GM18951 (cell line): ENCODE results near the gene ZC3H11A.
"Not testable (repeated sequence)": the region's sequence is repeated elsewhere in the genome, so short reads cannot be mapped to it uniquely, and the experiment has no call there.

Source experiments
- POLR2A ChIP-seq: IDR thresholded peaks from 4 replicates; pipeline ENCODE4 v1.6.1; 2011; ENCODE audit warnings: mild to moderate bottlenecking; ENCODE audit not compliant: insufficient read length, insufficient read depth; ENCODE audit errors: extremely low read depth
- in situ Hi-C: fragments of 300-500 bp; cut with MboI; formaldehyde crosslinking; loops from one replicate; pipeline ENCODE4 v1.12.0; 2022; ENCODE audit warnings: low sequenced_read_pairs, mixed read lengths, inconsistent platforms; ENCODE audit not compliant: unreplicated experiment

ZC3H11A gene

GRCh38 chr1:203797948-203798655, 2.7 kb downstream of the ZC3H11A start:
- no peak for TF ChIP-seq POLR2A
- in situ Hi-C loops, result no loop called here

- in situ Hi-C loops, result no loop called here
These were observed 3.7 kb downstream of the ZC3H11A start for GRCh38 chr1:203799157-203799556.

DNA sequence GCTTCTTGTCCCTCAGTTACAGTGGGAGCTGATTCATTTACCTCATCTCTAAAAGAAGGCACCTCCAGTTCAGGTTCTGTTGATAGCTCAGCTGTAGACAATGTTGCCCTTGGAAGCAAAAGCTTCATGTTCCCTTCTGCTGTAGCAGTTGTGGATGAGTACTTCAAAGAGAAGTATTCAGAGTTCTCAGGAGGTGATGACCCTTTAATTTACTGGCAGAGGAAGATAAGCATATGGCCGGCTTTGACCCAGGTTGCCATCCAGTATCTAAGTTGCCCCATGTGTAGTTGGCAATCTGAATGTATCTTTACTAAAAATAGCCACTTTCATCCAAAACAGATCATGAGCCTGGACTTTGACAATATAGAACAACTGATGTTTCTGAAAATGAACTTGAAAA, 4.5 kb downstream of the ZC3H11A start:
- in situ Hi-C loops, result no loop called here
- TF ChIP-seq POLR2A, result no peak

More at GRCh38 chr1:203799157-203799556, 3.7 kb downstream of the ZC3H11A start:
- TF ChIP-seq POLR2A, result no peak

DNA sequence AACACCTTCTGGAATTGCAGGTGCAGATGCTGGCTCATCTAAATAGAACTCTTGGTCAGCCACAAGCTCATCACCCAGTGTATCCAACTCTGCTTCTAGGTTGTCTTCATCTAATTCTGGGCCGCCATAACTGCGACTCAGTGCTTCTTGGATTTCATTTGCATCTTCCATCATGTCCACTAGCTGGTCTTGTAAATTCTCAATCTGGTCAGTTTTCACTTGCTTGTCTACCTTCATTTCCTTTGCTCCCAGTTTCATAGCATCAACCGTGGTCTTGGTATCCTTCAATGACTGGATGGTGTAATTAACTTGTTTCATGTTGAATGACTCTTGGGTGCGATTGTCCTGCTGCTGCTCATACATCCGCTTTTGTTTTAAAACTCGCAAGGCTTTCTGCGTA, 10.3 kb downstream of the ZC3H11A start:
- in situ Hi-C loops, result no loop called here
- TF ChIP-seq POLR2A, result no peak

GRCh38 chr1:203807196-203807595, 11.8 kb downstream of the ZC3H11A start:
- in situ Hi-C loops, result no loop called here
- TF ChIP-seq POLR2A, result no peak

DNA sequence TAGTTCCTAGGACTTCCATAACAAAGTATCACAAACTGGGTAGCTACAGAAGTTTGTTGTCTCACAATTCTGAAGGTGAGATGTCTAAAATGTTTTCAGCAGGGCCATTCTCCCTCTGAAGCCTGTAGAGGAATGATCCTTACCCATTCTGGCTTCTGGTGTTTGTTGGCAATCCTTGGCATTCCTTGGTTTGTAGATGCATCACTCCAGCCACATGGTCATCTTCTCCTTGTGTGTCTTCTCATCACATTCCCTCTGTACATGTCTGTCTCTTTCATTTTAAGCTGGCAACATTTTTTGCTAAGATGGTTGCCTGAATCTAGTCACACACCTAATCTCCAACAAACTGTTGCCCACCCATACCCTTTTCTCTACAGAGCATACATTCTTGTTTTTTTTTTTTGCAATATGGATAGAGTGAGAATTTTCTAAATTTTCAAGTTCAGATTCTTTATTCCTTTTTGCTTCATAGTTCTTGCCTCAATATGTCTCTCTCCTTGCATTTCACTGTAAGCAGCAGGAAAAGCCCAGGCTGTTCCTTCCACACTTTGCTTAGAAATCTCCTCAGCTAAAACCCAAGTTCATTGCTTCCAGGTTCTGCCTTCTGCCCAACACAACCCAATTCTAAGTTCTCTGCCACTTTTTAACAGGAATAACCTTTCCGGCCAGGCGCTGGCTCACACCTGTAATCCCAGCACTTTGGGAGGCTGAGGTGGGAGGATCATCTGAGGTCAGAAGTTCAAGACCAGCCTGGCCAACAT, 18.3 kb downstream of the ZC3H11A start:
- in situ Hi-C loops, result no loop called here
- no peak for TF ChIP-seq POLR2A

DNA sequence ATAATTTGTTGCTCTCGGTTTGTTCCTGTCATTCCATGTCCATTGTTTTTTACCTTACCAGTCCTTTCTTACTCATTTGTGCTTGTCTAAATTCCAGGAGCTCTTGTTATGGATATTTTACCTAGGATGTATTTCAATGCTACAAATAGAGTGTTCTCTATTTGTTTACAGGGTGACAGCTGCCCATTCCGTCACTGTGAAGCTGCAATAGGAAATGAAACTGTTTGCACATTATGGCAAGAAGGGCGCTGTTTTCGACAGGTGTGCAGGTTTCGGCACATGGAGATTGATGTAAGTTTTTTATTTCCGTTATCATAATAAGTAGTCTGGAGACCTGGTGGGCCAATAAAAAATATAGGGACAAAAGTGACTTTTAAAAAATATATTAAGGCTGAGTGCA, 23.0 kb downstream of the ZC3H11A start:
- in situ Hi-C loops, result no loop called here
- TF ChIP-seq POLR2A, result no peak

GRCh38 chr1:203823306-203823705, 27.9 kb downstream of the ZC3H11A start:
- no peak for TF ChIP-seq POLR2A
- in situ Hi-C loops, result no loop called here

DNA sequence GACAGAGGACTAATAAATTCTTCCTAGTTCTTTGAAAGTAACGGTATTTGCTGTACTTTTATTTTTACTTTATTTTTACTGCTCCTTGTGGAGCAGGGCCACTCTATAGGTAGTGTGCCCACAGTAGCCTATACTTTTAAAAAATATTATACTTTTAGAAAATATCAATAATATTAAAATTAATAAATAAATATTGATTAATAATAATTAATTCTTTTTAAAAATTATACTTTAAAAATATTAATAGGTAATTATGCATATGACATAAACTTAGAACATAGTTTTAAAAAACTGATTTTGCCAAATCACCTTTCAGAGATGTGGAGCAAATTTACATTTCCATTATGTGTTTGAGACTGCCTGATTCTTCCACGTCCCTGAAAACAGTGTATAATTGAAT, 30.8 kb downstream of the ZC3H11A start:
- no peak for TF ChIP-seq POLR2A
- in situ Hi-C loops, result no loop called here

DNA sequence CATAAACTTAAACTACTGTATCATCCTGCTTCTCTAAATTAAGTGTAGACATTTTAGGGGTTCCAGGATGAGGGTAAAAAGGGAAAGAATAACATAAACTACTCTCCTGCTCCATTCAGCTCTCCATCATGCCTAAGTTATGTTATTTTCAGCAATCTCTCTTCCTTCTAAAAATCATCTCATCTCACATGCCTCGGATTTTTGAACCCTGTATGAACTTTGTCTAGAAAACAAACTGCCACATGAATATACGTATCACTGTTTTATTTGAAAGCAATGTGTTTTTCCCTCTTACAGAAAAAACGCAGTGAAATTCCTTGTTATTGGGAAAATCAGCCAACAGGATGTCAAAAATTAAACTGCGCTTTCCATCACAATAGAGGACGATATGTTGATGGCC, 32.6 kb downstream of the ZC3H11A start:
- in situ Hi-C loops, result no loop called here
- no peak for TF ChIP-seq POLR2A

- in situ Hi-C loops, result no loop called here
- TF ChIP-seq POLR2A, result no peak
These were observed 33.1 kb downstream of the ZC3H11A start for GRCh38 chr1:203828503-203828902.

GRCh38 chr1:203829247-203829646, 33.8 kb downstream of the ZC3H11A start:
- in situ Hi-C loops, result not testable (repeated sequence)

DNA sequence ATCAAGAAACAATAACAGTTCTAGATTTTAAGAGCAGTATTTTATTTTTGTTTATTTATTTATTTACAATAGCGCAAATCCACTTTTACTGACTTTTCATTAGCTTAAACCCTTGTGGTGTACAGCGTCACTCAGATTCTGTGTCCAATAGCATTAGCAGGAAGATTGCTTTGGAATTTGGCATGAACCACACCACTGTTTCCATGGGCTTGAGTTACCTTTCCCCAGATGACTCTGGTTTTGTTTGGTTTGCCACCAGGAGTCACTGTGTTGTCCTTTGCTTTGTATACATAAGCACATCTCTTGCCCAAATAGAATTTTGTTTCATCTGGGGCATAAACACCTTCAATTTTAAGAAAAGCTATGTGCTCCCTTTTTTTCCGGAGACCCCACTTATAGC, 40.1 kb downstream of the ZC3H11A start:
- no peak for TF ChIP-seq POLR2A
- in situ Hi-C loops, result no loop called here

DNA sequence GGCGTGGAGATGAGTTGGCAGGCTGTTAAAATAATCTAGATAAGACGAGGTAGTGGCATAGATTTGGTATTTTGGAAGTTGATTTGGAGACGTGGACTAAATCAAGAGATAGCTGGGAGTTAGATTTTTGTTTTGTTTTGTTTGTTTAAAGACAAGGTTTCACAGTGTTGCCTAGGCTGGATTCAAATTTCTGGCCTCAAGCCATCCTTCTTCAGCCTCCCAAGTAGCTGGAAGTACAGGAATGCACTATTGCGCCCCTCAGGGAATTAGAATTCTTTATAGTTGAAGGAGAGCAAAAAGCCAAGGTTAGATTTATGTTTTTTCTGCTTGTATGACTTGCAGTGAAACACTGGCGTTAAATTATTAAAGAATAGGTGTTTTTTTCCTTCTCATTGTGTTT, 43.7 kb downstream of the ZC3H11A start:
- in situ Hi-C loops, result no loop called here
- no peak for TF ChIP-seq POLR2A
